GM21390 (cell line): Measurements from ENCODE around the gene SLC34A3.
A peak's percentile ranks its signal among the peaks of the same experiment; 100 is the strongest.

Source experiments
- ATAC-seq: cut with Tn5 transposase; IDR thresholded peaks from one replicate; pipeline ENCODE4 v1.9.1; 2021; ENCODE audit not compliant: unreplicated experiment

The SLC34A3 gene

DNA sequence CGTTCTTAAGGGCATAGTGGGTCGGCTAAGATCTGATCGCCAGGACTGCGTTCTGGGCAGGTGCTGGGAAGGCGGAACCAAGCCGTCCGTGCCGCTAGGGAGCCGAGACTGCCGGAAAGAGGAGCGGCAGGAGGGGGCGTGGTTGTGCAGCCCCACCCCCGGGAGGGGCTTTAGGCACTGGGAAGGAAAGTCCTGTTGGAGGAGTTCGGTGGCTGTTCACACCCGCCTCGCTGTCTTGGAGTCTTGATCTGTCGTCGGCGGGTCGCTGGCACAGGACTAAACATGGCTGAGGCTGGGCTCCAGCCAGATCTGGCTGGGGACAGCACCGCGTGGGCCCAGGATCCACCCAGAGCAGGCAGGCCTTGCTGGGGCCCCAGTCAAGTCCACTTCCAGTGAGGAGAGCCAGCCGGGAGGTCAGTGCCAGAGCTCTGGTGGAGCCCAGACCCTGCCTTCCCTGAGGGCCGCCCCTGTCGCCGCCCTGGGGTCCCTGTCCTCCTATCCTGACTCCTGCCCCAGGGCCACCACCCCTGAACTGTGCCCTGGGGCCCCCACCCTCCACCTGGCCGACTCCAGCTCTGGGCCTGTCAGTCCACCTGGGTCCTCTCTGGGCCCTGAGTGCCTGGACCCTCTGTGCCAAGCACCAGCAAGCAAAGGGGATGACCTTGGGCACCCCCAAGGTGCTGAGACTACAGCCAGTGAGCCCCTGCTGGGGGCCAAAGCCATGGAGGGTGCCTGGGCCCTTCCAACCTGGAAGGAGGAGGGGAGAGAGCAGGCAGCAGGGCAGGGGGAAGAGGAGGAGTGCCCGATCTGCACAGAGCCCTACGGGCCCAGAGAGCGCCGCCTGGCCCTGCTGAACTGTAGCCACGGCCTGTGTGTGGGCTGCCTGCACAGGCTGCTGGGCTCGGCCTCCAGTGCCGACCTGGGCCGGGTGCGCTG is 13.2 kb upstream of the SLC34A3 start:
- ATAC-seq = no peak

DNA sequence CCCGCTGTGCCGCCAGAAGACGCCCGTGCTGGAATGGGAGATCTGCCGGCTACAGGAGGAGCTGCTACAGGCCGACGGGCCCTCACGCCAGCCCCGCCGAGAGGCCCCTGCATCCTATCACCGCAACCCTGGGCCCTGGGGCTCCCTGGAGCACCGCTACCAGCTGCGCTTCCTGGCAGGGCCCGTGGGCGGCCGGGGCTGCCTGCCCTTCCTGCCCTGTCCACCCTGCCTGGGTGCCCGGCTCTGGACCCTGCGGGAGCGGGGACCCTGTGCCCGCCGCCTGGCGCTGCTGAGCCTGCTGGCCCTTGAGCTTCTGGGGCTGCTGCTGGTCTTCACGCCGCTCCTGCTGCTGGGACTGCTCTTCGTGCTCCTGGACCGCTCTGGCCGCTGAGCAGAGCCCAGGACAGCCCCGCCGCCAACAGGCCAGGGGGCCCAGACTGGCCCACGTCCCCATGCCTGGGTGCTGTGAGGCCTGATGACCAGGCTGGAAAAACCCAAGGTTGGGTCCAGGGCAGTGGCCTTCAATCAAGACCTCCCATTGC is 12.4 kb upstream of the SLC34A3 start:
- no peak for ATAC-seq

DNA sequence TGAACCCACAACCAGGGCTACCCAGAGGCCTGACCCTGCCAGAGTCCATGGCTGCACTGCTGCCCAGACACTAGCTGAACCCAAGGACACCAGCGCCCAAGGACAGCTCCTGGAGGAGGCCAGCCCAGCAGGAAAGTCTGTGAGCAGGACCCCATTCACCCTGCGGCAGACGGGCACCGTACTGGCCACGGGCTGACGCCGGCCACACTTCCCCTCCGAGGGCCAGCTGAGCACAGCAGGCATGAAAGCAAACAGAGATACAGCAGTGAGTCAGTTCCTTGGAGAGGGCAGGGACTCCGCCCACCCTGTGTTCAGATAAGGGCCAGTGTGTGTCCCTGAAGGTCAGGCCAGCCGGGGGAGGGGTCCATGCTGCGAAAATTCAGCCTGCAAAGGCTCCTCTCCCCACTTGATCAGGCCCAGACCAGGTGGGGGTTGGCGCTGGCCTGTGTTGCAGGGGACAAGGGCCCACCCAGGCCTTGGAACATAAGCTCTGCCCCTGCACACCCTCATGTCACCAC is 11.9 kb upstream of the SLC34A3 start:
- no peak for ATAC-seq

DNA sequence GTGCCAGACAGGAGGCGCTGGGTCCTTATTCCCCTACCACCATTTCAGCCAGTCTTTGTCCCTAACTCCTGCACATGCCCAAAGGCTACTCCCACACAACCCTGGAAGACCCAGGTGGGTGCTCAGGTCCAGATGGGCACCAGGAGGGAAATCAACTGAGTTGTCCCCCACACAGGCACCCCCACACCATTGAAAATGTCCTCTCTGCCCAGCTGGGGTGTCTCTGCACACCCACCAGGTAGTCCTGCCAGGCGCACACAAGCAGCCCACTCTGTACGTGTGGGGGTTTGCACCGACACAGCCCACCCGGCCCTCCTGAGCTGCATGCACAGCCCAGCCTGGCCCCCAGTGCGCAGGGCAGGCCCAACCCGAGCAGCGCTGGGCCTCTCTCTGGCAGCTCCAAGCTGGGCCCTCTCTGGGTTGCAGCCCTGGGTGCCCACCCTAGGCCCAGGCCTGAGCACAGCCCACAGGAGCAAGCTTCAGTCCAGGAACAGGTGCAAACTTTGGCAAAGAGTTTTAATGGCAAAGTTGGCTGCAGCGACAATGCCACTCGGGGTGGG is 10.9 kb upstream of the SLC34A3 start:
- ATAC-seq = no peak

DNA sequence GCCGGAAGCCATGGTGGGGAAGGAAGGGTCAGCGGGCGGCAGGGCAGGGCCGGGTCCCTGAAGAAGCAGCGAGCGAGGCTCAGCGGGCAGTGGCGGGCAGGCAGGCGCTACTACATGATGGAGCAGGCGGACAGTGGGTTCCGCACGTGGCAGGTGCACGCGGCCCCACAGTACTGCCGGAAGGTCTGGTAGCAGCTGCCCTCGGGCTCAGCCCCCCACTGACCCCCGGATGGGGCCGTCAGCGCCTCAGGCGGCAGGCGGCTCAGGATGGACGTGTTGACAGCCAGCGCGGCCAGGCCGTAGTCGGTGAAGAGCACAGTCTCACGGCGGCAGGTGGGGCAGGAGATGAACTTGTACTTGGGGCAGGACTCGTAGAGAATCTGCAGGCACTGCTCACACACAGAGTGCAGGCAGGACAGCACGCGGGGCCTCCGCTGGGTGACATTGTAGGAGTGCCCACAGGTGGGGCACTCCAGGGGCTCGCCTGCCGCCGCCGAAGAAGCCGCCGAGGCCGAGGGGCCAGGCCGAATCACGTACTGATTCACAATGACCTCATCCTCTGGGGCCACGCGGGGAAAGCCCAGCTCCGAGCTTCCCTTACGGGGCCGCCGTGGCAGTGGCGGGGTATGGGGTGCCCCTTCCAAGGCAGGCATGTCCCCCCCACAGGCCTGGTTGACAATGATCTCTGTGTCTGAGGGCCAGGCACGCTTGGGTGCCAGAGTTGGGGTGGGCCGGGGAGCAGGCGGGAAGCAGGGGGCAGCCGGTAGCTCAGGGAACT is 10.2 kb upstream of the SLC34A3 start:
- no peak for ATAC-seq

GRCh38 chr9:137221095-137221505 is 9.6 kb upstream of the SLC34A3 start:
- no peak for ATAC-seq

- ATAC-seq = no peak
These were observed 9.1 kb upstream of the SLC34A3 start for GRCh38 chr9:137221506-137222111.

- peak; percentile 2 for ATAC-seq
These were observed 8.3 kb upstream of the SLC34A3 start, which contains the start of gene RNF208 for GRCh38 chr9:137222190-137223077. Gene RNF208 (minus strand): TSS chr9:137222240. CDS start chr9:137221212, 1,028 bp downstream.

DNA sequence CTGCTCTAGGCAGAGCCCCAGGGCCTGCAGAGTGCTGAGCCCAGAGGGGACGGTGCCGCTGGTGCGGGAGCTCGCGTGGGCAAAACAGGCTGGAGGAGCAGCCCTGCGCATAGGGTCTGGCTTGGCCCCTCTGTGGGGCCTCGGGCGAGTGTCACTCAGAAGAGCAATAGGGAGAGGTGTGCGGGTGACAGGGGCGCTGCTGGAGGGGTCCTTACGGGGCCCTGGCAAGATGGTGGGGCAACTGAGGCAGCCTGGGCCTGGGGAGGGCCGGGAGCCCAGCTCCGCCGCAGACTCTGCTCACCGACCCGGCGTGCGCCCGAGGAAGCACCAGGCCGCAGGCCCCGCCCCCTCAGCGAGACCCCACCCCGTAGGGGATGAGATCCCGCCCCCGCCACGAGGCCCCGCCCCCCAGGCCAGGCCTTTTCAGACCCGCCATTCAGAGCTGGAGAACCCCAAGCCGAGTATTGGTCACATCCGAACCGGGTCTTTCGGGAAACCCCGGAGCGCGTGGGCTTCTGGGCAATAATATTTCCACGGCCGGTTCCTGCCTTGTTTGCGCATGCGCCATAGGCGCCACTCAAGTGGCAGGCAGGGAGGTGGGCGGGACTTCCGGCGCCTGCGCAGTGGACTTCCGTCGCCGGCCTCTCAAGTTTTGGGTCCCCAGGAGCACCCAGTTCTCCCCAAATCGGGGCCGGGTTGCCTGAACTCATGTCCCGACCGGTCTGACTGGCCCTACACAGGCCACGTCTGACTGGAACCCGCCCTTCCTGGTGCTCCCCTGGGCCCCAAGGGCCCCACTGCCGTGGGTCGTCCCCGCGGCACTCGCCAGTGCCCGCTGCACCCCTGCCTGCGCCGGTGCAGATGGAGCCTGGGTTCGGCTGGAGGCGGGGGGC is 7.4 kb upstream of the SLC34A3 start:
- ATAC-seq = peak; percentile 60

- ATAC-seq = no peak
These were observed 5.6 kb upstream of the SLC34A3 start, which contains the start of gene CYSRT1 for GRCh38 chr9:137224830-137225694. Gene CYSRT1 (plus strand): TSS chr9:137225174. CDS start chr9:137225622, 448 bp downstream.

- no peak for ATAC-seq
These were observed 4.9 kb upstream of the SLC34A3 start for GRCh38 chr9:137225699-137226331.

GRCh38 chr9:137226338-137227053 is 4.2 kb upstream of the SLC34A3 start:
- ATAC-seq = no peak

- ATAC-seq = peak; percentile 34
These were observed 3.4 kb upstream of the SLC34A3 start, which contains the start of gene RNF224 for GRCh38 chr9:137227054-137227852. Gene RNF224 (plus strand): TSS chr9:137227502. CDS start chr9:137228336, 834 bp downstream.

DNA sequence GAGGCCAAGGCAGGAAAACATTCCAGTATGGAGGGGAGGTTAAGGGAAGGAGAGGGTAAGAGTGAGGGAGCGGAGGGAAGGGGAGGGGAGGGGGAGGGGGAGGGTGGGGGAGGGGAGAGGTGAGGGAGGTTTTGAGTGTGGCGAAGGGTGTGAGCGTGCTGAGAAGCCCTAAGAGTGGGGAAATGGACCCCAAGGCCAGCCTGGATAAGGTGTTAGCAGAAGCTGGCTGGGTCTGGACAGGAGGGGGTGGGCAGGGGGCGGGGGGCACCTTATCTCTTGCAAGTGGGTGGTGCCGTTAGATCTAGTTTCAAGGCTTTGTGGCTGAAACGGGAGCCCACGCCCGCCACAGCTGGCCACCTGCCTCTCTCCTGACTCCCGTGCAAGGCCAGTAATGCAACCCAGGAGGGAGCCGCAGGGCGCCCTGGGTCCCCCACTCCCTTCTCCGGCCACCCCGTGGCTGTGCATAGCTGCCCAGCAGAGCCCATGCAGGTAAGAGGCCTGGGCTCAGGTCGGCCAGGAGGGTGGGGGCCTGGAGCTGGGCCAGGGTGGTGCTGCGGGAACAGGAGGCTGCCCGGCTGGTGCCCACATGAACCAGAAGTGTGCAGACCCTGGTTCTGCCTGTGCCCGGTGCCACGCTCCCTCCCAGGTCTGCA is 2.7 kb upstream of the SLC34A3 start:
- no peak for ATAC-seq

GRCh38 chr9:137228506-137228967 is 2.2 kb upstream of the SLC34A3 start:
- ATAC-seq = no peak
